GM23338 (cell line): ENCODE results near the gene POC1B.

Experiments
- CREB1 ChIP-seq: fragments of 250-450 bp; sonication (Bioruptor Pico); IDR thresholded peaks from 2 replicates; pipeline ENCODE4 v1.5.0; 2020; ENCODE audit warnings: low read depth, mild to moderate bottlenecking, moderate library complexity
- EZH2 ChIP-seq: fragments of 200-600 bp; sonication (generic); IDR thresholded peaks from one replicate; pipeline ENCODE4 v1.8.0; 2017; ENCODE audit warnings: antibody characterized with exemption, mild to moderate bottlenecking, low read depth; ENCODE audit not compliant: unreplicated experiment
- EZH2phosphoT487 ChIP-seq: fragments of 200-600 bp; sonication (generic); IDR thresholded peaks from one replicate; pipeline ENCODE4 v1.8.1; 2018; ENCODE audit warnings: antibody characterized with exemption; ENCODE audit not compliant: unreplicated experiment
- JUNB ChIP-seq: IDR thresholded peaks from one replicate; pipeline ENCODE4 v1.6.1; 2016; ENCODE audit warnings: antibody characterized with exemption; ENCODE audit not compliant: unreplicated experiment
- POLR2AphosphoS5 ChIP-seq: IDR thresholded peaks from 2 replicates; pipeline ENCODE4 v1.6.1; 2016; ENCODE audit warnings: antibody characterized with exemption, low read depth
- REST ChIP-seq: IDR thresholded peaks from one replicate; pipeline ENCODE4 v1.6.1; 2018; ENCODE audit warnings: antibody characterized with exemption; ENCODE audit not compliant: unreplicated experiment
- STAT1 ChIP-seq: IDR thresholded peaks from one replicate; pipeline ENCODE4 v1.6.1; 2016; ENCODE audit warnings: antibody characterized with exemption; ENCODE audit not compliant: unreplicated experiment
- ZNF331 ChIP-seq: fragments of 250-450 bp; sonication (Bioruptor Pico); IDR thresholded peaks from 2 replicates; pipeline ENCODE4 v1.5.0; 2020; ENCODE audit warnings: low read depth, mild to moderate bottlenecking, moderate library complexity
- ZNF462 ChIP-seq: fragments of 250-450 bp; sonication (Bioruptor Pico); IDR thresholded peaks from 2 replicates; pipeline ENCODE4 v1.5.0; 2020; ENCODE audit warnings: mild to moderate bottlenecking, moderate library complexity
- TF ChIP-seq, protein P1 (sequence below), 2 experiments: fragments of 200-600 bp in 1 of 2; sonication (generic) in 1 of 2; conservative IDR thresholded peaks; 2 replicates each; pipeline versions ENCODE4 v1.5.1 to v1.6.1; 2016 to 2017; ENCODE audit warnings: antibody characterized with exemption in 2 of 2, low read depth in 2 of 2, mild to moderate bottlenecking in 2 of 2, moderate library complexity in 1 of 2

GRCh38 chr12:89559753-89560152 lies 33.9 kb upstream of the POC1B start:
- TF ChIP-seq, protein P1, sequence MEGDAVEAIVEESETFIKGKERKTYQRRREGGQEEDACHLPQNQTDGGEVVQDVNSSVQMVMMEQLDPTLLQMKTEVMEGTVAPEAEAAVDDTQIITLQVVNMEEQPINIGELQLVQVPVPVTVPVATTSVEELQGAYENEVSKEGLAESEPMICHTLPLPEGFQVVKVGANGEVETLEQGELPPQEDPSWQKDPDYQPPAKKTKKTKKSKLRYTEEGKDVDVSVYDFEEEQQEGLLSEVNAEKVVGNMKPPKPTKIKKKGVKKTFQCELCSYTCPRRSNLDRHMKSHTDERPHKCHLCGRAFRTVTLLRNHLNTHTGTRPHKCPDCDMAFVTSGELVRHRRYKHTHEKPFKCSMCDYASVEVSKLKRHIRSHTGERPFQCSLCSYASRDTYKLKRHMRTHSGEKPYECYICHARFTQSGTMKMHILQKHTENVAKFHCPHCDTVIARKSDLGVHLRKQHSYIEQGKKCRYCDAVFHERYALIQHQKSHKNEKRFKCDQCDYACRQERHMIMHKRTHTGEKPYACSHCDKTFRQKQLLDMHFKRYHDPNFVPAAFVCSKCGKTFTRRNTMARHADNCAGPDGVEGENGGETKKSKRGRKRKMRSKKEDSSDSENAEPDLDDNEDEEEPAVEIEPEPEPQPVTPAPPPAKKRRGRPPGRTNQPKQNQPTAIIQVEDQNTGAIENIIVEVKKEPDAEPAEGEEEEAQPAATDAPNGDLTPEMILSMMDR (conservative IDR thresholded peaks at IDR 0.05; ENCODE audit: low read depth in 2 of 2) = no peak
- TF ChIP-seq REST = no peak
- TF ChIP-seq ZNF462 = no peak
- TF ChIP-seq EZH2 = no peak
- TF ChIP-seq EZH2phosphoT487 = no peak
- TF ChIP-seq JUNB = no peak
- TF ChIP-seq CREB1 (CRISPR knock-in tag) = no peak
- no peak for TF ChIP-seq STAT1
- no peak for TF ChIP-seq POLR2AphosphoS5
- no peak for TF ChIP-seq ZNF331 (CRISPR knock-in tag)
